ENCODE results near the gene NAT10. TPM values are rescaled to one million over a fixed set of nuclear protein-coding genes. Genes with fewer than 3 reads are reported as not detected.
"Not testable (repeated sequence)": the region's sequence is repeated elsewhere in the genome, so short reads cannot be mapped to it uniquely, and the experiment has no call there.

Gene NAT10
- total RNA-seq, 4 donors from 2014 or later, result 25.2 to 37.0 (median 27.9) TPM

GRCh38 chr11:34175284-34176019, 70.0 kb downstream of the NAT10 start:
- intact Hi-C loops (cut with DNase I; ENCODE audit: low total_unique reads), result loop anchor here (2.0 to 10.0 kb wide), 2 partner anchors 183 to 319 kb away; partner anchors contain the start of gene ABTB2
- no peak overlapping the region for H3K4me3 ChIP-seq (ENCODE audit: low read depth, poor library complexity, severe bottlenecking)
- TF ChIP-seq POLR2A (IDR thresholded peaks at IDR 0.05) (no peak), CTCF (IDR thresholded peaks at IDR 0.05) (no peak)
- no peak for DNase-seq (ENCODE audit: low spot score in 2 of 2)
- WGBS, 2 donors, result 87 to 93% methylated on average over 7 of the region's 7 CpGs

GRCh38 chr11:34176751-34177209, 71.4 kb downstream of the NAT10 start:
- no peak overlapping the region for H3K4me3 ChIP-seq (ENCODE audit: low read depth, poor library complexity, severe bottlenecking)
- intact Hi-C loops (cut with DNase I; ENCODE audit: low total_unique reads), result loop anchor here (10.0 kb wide), 1 partner anchor 318 kb away; no protein-coding TSS in a partner anchor
- no peak for DNase-seq (ENCODE audit: low spot score in 2 of 2)
- WGBS, 2 donors, result 24 to 34% methylated on average over 2 of the region's 2 CpGs
- TF ChIP-seq CTCF (IDR thresholded peaks at IDR 0.05) (no peak), POLR2A (IDR thresholded peaks at IDR 0.05) (no peak)

GRCh38 chr11:34178209-34178821, 72.9 kb downstream of the NAT10 start:
- no peak overlapping the region for H3K4me3 ChIP-seq (ENCODE audit: low read depth, poor library complexity, severe bottlenecking)
- no peak for DNase-seq (ENCODE audit: low spot score in 2 of 2)
- intact Hi-C loops (cut with DNase I; ENCODE audit: low total_unique reads), result loop anchor here (10.0 kb wide), 1 partner anchor 316 kb away; no protein-coding TSS in a partner anchor

GRCh38 chr11:34179026-34179675, 73.7 kb downstream of the NAT10 start:
- intact Hi-C loops (cut with DNase I; ENCODE audit: low total_unique reads), result loop anchor here (10.0 kb wide), 1 partner anchor 316 kb away; no protein-coding TSS in a partner anchor
- DNase-seq (ENCODE audit: low spot score in 2 of 2), result no peak
- no peak for TF ChIP-seq POLR2A (IDR thresholded peaks at IDR 0.05)
- no peak for TF ChIP-seq CTCF (IDR thresholded peaks at IDR 0.05)
- H3K4me3 ChIP-seq (ENCODE audit: low read depth, poor library complexity, severe bottlenecking), result no peak overlapping the region
- 87 to 89% methylated on average over 9 of the region's 9 CpGs for WGBS, 2 donors

More at GRCh38 chr11:34178209-34178821, 72.9 kb downstream of the NAT10 start:
- no peak for TF ChIP-seq POLR2A (IDR thresholded peaks at IDR 0.05)
- TF ChIP-seq CTCF (IDR thresholded peaks at IDR 0.05), result no peak
- 93 to 96% methylated on average over 10 of the region's 10 CpGs for WGBS, 2 donors

- no peak for DNase-seq (ENCODE audit: low spot score in 2 of 2)
- 78 to 86% methylated on average over 6 of the region's 6 CpGs for WGBS, 2 donors
- H3K4me3 ChIP-seq (ENCODE audit: low read depth, poor library complexity, severe bottlenecking), result no peak overlapping the region
- intact Hi-C loops (cut with DNase I; ENCODE audit: low total_unique reads), result no loop called here
- TF ChIP-seq CTCF (IDR thresholded peaks at IDR 0.05), result no peak
These were observed 74.8 kb downstream of the NAT10 start for GRCh38 chr11:34180040-34180813.

- intact Hi-C loops (cut with DNase I; ENCODE audit: low total_unique reads); H3K4me3 ChIP-seq (ENCODE audit: low read depth, poor library complexity, severe bottlenecking); DNase-seq (ENCODE audit: low spot score in 2 of 2): not testable (repeated sequence)
- 72 to 74% methylated on average over 5 of the region's 5 CpGs for WGBS, 2 donors
These were observed 75.4 kb downstream of the NAT10 start for GRCh38 chr11:34180814-34181165.
